Effector memory CD4-positive, alpha-beta T cell (primary cell): Measurements from ENCODE around the gene SRGAP1.

Source experiments
- DNase-seq, 3 donors: peaks; one replicate each; pipeline ENCODE4 v3.0.0-alpha.2; 2020
- H3K27ac ChIP-seq: 2 replicates; pipeline ENCODE4 v1.7.0; 2013; ENCODE audit warnings: mild to moderate bottlenecking, low read length, moderate library complexity; ENCODE audit not compliant: insufficient read depth, poor library complexity, severe bottlenecking
- H3K27me3 ChIP-seq: replicated peaks from 2 replicates; pipeline ENCODE4 v1.7.0; 2013; ENCODE audit warnings: mild to moderate bottlenecking, low read length; ENCODE audit not compliant: insufficient read depth, control insufficient read depth, poor library complexity, severe bottlenecking
- H3K36me3 ChIP-seq: 2 replicates; pipeline ENCODE4 v1.7.0; 2013; ENCODE audit warnings: mild to moderate bottlenecking, low read length, moderate library complexity; ENCODE audit not compliant: control insufficient read depth, insufficient read depth
- H3K4me1 ChIP-seq: 2 replicates; pipeline ENCODE4 v1.7.0; 2013; ENCODE audit warnings: low read length, mild to moderate bottlenecking; ENCODE audit not compliant: control insufficient read depth, insufficient read depth, poor library complexity, severe bottlenecking
- H3K4me3 ChIP-seq: 2 replicates; pipeline ENCODE4 v1.7.0; 2013; ENCODE audit warnings: low read length, low read depth, mild to moderate bottlenecking; ENCODE audit not compliant: insufficient read depth, poor library complexity, severe bottlenecking
- H3K9me3 ChIP-seq: 2 replicates; pipeline ENCODE4 v1.7.0; 2013; ENCODE audit warnings: mild to moderate bottlenecking, low read length, moderate library complexity; ENCODE audit not compliant: control insufficient read depth

Gene SRGAP1

DNA sequence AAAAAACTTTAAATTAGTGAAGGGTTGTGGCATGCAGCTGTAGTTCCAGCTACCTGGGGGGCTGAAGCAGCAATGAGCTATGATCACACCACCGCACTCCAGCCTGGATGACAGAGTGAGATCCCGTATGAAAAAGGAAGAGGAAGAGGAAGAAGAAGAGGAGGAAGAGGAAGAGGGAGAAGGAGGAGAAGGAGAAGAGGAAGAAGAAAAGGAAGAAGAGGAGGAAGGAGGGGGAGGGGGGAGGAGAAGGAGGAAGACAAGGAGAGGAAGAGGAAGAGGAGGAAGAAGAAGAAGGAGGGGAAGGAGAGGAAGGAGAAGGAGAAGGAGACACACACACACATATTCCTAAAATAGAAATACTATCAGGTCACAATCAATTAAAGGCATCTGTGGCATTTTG, 32.7 kb upstream of the SRGAP1 start:
- Histone ChIP-seq H3K27ac (no peak overlapping the region), H3K4me3 (no peak overlapping the region), H3K36me3 (no peaks in the 10 kb centered on the region), H3K9me3 (no peaks in the 10 kb centered on the region), H3K4me1 (no peaks in the 10 kb centered on the region), H3K27me3 (no peaks in the 10 kb centered on the region)
- no peak for DNase-seq

DNA sequence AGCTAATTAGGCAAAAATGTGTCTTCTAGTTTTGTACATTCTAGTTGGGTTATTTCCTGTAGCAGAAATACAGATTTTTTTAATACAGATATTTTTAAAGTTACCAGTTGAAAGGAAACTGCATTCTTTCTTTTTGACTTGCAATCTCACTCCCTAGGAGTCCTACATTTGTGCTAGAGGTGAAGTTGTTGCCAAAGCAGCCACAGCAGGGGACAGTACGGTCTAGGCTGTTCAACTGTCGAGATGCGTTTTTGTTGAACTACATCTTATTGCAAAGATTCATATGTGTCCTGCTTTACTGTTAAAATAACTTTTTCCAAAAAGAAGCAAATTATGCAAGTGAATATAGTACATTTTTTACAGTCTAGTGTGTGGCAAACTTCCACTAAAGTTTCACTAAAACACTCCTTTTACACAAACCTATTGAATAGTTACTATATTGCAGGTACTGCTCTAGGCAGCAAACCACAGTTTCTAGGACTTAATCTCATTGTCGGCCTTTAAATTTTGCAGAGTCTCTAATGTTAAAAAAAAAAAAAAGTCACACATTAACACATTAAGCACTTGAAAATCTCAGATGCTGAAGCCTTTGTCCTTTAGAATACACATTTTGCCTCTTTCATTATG, 30.2 kb upstream of the SRGAP1 start:
- DNase-seq, result no peak
- H3K4me1 ChIP-seq, result no peaks in the 10 kb centered on the region
- no peaks in the 10 kb centered on the region for H3K36me3 ChIP-seq
- no peaks in the 10 kb centered on the region for H3K9me3 ChIP-seq
- no peak overlapping the region for H3K27ac ChIP-seq
- no peak overlapping the region for H3K4me3 ChIP-seq
- no peaks in the 10 kb centered on the region for H3K27me3 ChIP-seq

DNA sequence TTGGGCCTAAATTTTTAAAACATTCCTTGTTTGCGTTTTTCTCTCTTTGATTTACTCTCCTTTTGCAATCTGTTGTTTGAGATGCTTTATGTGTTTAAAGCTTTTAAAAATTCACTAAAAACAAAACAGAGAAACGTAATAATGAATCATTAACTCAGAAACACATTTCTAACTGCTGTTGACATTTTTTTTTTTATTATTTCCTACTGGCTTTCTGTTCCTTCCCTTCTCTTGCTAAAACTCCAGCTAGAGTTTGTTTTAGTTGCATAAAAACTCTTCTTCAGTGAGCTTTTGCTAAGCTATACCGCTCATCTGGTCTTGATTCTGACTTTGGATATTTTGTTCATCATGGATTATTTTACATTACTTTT, 29.0 kb upstream of the SRGAP1 start:
- Histone ChIP-seq H3K9me3 (no peaks in the 10 kb centered on the region), H3K27me3 (no peaks in the 10 kb centered on the region), H3K4me1 (no peaks in the 10 kb centered on the region), H3K4me3 (no peak overlapping the region), H3K27ac (no peak overlapping the region), H3K36me3 (no peaks in the 10 kb centered on the region)
- no peak for DNase-seq

DNA sequence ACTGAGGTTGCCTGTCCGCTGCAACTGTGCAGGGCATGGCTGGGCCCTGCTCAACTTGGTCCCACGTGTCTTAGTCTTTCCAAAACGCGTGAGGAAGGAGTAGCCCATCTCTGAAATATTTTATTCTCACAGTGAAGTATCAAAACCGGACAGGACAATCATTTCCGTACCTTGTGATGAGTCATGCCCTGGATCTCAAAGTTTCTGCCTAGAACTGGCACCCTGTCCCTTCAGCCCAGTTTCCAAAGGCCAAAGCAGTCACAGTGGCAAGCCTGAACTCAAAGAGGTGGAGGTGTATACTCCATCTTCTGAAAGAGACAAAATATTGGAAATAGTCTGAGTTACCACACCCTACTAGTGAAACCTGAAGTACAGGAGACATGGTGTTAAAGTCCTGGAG, 28.5 kb upstream of the SRGAP1 start:
- Histone ChIP-seq H3K9me3 (no peaks in the 10 kb centered on the region), H3K4me1 (no peaks in the 10 kb centered on the region), H3K27me3 (no peaks in the 10 kb centered on the region), H3K36me3 (no peaks in the 10 kb centered on the region), H3K27ac (no peak overlapping the region), H3K4me3 (no peak overlapping the region)
- no peak for DNase-seq

DNA sequence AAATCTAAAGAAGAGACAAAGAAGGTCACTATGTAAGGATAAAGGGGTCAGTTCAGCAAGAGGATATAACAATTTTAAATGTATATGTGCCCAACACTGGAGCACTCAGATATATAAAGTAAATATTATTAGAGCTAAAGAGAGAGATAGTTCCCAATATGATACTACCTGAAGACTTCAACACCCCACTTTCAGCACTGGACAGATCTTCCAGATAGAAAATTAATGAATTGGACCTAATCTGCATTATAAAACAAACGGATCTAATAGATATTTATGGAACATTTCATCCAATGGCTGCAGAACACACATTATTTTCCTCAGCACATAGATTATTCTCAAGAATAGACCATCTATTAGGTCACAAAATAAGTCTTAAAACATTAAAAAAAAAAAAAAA, 24.1 kb upstream of the SRGAP1 start:
- no peak for DNase-seq
- Histone ChIP-seq H3K4me3 (no peak overlapping the region), H3K36me3 (no peaks in the 10 kb centered on the region), H3K27ac (no peak overlapping the region), H3K4me1 (no peaks in the 10 kb centered on the region), H3K9me3 (no peaks in the 10 kb centered on the region), H3K27me3 (no peaks in the 10 kb centered on the region)

DNA sequence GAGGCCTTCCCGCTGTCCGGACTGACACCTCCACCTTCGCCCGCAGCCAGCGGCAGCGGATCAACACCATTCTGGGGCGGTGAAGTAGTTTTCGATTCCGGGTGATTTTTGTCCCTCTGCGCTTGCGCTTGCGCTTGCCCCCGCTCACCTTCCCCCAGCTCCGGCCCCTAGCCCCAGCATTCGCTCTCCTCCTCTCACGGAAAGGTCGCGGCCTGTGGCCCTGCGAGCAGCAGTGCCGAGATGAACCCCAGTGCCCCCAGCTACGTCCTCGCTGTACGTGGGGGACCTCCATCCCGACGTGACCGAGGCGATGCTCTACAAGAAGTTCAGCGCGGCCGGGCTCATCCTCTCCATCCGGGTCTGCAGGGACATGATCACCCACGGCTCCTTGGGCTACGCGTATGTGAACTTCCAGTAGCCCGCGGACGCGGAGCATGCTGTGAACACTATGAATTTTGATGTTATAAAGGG, 22.7 kb upstream of the SRGAP1 start:
- no peak for DNase-seq
- H3K4me3 ChIP-seq, result peak overlapping the region; percentile 12
- no peaks in the 10 kb centered on the region for H3K9me3 ChIP-seq
- H3K36me3 ChIP-seq, result no peaks in the 10 kb centered on the region
- H3K27ac ChIP-seq, result no peak overlapping the region
- no peaks in the 10 kb centered on the region for H3K4me1 ChIP-seq
- no peaks in the 10 kb centered on the region for H3K27me3 ChIP-seq

DNA sequence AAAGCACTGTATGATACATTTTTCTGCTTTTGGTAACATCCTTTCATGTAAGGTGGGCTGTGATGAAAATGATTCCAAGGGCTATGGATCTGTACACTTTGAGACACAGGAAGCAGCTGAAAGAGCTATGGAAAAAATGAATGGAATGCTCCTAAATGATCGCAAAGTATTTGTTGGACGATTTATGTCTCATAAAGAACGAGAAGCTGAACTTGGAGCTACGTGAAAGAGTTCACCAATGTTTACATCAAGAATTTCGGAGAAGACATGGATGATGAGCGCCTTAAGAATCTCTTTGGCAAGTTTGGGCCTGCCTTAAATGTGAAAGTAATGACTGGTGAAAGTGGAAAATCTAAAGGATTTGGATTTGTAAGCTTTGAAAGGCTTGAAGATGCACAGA, 22.1 kb upstream of the SRGAP1 start:
- Histone ChIP-seq H3K4me3 (no peak overlapping the region), H3K27ac (no peak overlapping the region), H3K9me3 (no peaks in the 10 kb centered on the region), H3K36me3 (no peaks in the 10 kb centered on the region), H3K4me1 (no peaks in the 10 kb centered on the region), H3K27me3 (no peaks in the 10 kb centered on the region)
- DNase-seq, result no peak

DNA sequence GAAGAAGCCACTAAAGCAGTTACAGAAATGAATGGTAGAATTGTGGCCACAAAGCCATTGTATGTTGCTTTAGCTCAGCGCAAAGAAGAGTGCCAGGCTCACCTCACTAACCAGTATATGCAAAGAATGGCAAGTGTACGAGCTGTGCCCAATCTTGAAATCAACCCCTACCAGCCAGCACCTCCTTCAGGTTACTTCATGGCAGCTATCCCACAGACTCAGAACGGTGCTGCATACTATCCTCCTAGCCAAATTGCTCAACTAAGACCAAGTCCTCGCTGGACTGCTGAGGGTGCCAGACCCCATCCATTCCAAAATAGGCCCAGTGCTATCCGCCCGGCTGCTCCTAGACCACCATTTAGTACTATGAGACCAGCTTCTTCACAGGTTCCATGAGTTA, 21.5 kb upstream of the SRGAP1 start:
- Histone ChIP-seq H3K27me3 (no peaks in the 10 kb centered on the region), H3K36me3 (no peaks in the 10 kb centered on the region), H3K9me3 (no peaks in the 10 kb centered on the region), H3K4me3 (no peak overlapping the region), H3K27ac (no peak overlapping the region), H3K4me1 (no peaks in the 10 kb centered on the region)
- DNase-seq, result no peak

DNA sequence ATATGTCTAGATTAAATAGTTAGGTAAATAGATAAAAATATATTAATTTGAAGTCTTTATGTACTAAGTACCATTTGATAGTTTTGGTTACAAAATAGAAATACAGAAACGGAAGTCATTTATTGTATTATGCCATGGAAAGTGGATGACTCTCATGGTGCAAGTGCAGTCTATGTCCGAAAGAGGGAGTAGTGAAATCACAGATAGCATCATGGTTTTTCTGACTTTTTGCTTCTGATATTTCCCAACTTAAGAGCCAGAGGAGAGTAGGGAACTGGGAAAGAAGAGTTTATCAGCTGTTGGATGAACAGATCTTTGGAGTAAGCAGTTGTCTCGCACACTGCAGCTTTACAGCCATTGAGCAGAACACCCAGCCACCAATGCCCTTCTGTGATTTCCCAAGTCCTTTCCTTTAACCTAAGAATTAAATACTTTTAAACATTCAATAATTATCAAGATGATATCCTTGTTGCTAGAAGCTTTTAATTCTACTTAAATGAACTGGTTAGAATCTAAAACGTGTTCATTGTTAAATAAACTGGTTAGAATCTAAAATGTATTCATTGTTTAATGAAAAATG, 18.4 kb upstream of the SRGAP1 start:
- DNase-seq, result no peak
- Histone ChIP-seq H3K36me3 (no peaks in the 10 kb centered on the region), H3K4me1 (no peaks in the 10 kb centered on the region), H3K9me3 (no peaks in the 10 kb centered on the region), H3K27me3 (no peaks in the 10 kb centered on the region), H3K4me3 (no peak overlapping the region), H3K27ac (no peak overlapping the region)

DNA sequence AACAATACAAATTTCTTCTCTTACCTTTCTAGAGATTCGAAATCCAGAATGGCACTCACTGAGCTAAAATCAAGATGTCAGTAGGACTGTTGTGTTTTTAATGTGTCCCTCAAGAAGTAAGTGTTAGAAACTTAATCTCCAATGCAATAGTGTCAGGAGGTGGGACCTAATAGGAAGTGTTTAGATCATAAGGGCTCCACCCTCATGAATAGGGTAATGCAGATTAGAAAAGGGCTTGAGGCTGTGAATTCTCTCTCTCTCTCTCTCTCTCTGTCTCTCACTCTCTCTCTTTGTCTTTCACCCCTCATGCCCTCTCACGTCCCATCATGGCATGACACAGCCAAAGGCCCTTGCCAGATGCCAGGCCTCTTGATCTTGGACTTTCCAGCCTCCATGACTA, 15.6 kb upstream of the SRGAP1 start:
- H3K4me3 ChIP-seq, result no peak overlapping the region
- DNase-seq, result no peak
- no peaks in the 10 kb centered on the region for H3K9me3 ChIP-seq
- H3K36me3 ChIP-seq, result no peaks in the 10 kb centered on the region
- H3K27me3 ChIP-seq, result no peaks in the 10 kb centered on the region
- no peaks in the 10 kb centered on the region for H3K4me1 ChIP-seq
- no peak overlapping the region for H3K27ac ChIP-seq
